Measurements from ENCODE around the gene GRIN2A.

GRCh38 chr16:10126686-10127085 is 55.5 kb downstream of the GRIN2A start:
- TF ChIP-seq, protein P1, sequence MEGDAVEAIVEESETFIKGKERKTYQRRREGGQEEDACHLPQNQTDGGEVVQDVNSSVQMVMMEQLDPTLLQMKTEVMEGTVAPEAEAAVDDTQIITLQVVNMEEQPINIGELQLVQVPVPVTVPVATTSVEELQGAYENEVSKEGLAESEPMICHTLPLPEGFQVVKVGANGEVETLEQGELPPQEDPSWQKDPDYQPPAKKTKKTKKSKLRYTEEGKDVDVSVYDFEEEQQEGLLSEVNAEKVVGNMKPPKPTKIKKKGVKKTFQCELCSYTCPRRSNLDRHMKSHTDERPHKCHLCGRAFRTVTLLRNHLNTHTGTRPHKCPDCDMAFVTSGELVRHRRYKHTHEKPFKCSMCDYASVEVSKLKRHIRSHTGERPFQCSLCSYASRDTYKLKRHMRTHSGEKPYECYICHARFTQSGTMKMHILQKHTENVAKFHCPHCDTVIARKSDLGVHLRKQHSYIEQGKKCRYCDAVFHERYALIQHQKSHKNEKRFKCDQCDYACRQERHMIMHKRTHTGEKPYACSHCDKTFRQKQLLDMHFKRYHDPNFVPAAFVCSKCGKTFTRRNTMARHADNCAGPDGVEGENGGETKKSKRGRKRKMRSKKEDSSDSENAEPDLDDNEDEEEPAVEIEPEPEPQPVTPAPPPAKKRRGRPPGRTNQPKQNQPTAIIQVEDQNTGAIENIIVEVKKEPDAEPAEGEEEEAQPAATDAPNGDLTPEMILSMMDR (IDR thresholded peaks at IDR 0.05): no peak
- no peak for TF ChIP-seq POLR2A (IDR thresholded peaks at IDR 0.05)

Measured in gastroesophageal sphincter (tissue), 3 donors.